ENCODE measurements around the gene TTC9B. TPM values are rescaled to one million over a fixed set of nuclear protein-coding genes. Genes with fewer than 3 reads are reported as not detected.

TTC9B gene
- total and polyA plus RNA-seq, 2 of the 8 experiments (the other 6 are each of a cell fraction or from before 2014, with no cell fraction given) = 0.26 TPM; not detected in 1

GRCh38 chr19:40232949-40233810, 15.0 kb upstream of the TTC9B start (continued):
- TF ChIP-seq CHD7 (IDR thresholded peaks at IDR 0.05; ENCODE audit: insufficient replicate concordance, low read length) = no peak
- TF ChIP-seq TAF7 (optimal IDR thresholded peaks at IDR 0.05; ENCODE audit: borderline replicate concordance, low read depth, low read length) = no peak
- TF ChIP-seq JUND (IDR thresholded peaks at IDR 0.05; ENCODE audit: low read length) = no peak
- TF ChIP-seq CBX5 (IDR thresholded peaks at IDR 0.05; ENCODE audit: low read depth, low read length) = no peak
- no peak for TF ChIP-seq TAF1 (IDR thresholded peaks at IDR 0.05; ENCODE audit: low read depth, low read length)
- TF ChIP-seq POLR2AphosphoS5 (IDR thresholded peaks at IDR 0.05; ENCODE audit: low read depth, low read length) = no peak
- no peak for TF ChIP-seq CREB1 (IDR thresholded peaks at IDR 0.05)
- TF ChIP-seq BACH1 (IDR thresholded peaks at IDR 0.05; ENCODE audit: low read length) = no peak

All from H1 (cell line).